Stimulated activated CD8-positive, alpha-beta memory T cell treated with anti-CD3 and anti-CD28 coated beads, Interleukin-15, amount 100 ng/mL, for 48 hours (primary cell): ENCODE data around the gene SPATA17.

Experiments
- DNase-seq, 2 donors: peaks; one replicate each; pipeline ENCODE4 v3.0.0-alpha.2; 2020; ENCODE audit warnings: low read depth in 2 of 2

SPATA17 gene

GRCh38 chr1:217847643-217848042 lies 216.5 kb downstream of the SPATA17 start:
- DNase-seq: no peak

GRCh38 chr1:217856342-217857034 lies 225.3 kb downstream of the SPATA17 start:
- no peak for DNase-seq

GRCh38 chr1:217857061-217857460 lies 225.9 kb downstream of the SPATA17 start:
- no peak for DNase-seq

- no peak for DNase-seq
Observed at GRCh38 chr1:217861658-217862057, 230.5 kb downstream of the SPATA17 start.

GRCh38 chr1:217867446-217867995 lies 236.4 kb downstream of the SPATA17 start:
- no peak for DNase-seq

- no peak for DNase-seq
Observed at GRCh38 chr1:217871955-217872354, 240.8 kb downstream of the SPATA17 start.

- DNase-seq: no peak
Observed at GRCh38 chr1:217875229-217875628, 244.1 kb downstream of the SPATA17 start.

- DNase-seq: no peak
Observed at GRCh38 chr1:217876401-217876800, 245.3 kb downstream of the SPATA17 start.

- DNase-seq: no peak
Observed at GRCh38 chr1:217876896-217877295, 245.8 kb downstream of the SPATA17 start.

DNA sequence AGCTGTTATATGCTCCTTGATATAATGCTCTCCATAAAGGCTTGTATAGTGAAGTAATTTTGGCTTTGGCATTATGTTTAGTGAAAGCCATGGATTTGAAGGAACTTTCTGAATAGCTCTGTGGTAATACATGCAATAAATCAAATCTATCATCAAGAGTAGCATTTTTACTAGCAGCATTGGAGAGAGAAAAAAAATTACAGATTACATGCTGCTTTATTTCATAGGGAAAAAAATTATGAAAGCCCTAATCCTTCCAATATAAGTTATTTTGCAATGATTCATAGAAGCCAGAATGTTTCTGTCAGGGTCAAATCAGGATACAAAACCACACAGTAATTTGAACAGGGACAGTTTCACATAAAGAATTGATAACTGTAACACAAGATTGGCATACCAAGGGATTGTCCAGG lies 250.0 kb downstream of the SPATA17 start:
- DNase-seq: no peak

DNA sequence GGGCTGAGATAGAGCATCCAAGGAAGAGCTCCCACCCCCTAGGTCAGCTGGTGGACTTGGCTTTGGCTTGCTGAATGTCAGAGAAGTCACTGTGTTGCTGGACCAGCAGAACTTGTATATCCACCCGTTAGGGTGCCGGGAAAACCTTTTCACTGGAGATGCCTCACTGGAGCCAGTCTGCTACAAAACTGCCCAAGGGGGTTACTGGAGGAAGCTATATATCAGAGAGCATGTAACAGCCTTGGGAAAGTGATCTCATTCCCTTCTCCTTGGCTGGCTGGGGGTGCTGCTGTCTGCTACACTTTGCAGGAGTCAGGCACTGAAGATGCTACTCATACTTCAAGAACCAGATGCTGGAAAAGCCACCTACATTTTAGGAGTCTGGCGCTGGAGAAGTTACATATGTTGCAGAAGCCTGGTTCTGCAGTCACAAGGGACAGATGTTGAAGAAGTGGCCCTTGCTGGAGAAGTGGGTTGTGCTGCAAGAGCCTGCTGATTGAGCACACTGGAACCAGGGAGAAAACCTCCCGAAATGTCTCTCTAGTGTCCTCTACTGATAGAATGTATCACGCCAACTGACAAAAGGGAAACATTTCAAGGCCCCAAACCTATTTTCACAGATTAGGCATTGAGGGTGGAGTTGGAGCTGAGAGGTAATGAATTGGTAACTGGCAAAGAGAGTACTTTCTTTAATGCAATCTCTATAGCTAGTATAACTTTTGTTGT lies 250.6 kb downstream of the SPATA17 start:
- DNase-seq: no peak

- DNase-seq: no peak
Observed at GRCh38 chr1:217885181-217885580, 254.0 kb downstream of the SPATA17 start.

- DNase-seq: no peak
Observed at GRCh38 chr1:217888328-217888727, 257.2 kb downstream of the SPATA17 start.

DNA sequence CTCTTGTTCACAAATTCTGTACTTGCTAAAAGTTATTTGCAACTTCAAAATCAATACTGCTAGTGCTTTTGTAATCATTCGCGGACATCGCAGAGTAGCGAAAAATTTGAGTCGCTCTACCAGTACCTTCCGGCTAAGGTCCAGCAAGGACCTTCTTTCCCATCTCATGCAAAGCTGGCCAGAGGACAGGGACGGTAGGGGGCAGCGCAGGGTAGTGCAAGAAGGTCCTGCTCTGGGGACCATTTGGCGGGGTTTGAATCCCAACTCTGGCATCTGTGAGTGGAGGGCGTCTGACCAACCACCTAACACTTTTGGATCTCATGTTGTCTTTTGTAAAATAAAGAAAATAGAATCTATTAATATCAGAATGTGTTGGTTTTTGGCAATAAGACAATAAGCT lies 258.3 kb downstream of the SPATA17 start:
- no peak for DNase-seq

DNA sequence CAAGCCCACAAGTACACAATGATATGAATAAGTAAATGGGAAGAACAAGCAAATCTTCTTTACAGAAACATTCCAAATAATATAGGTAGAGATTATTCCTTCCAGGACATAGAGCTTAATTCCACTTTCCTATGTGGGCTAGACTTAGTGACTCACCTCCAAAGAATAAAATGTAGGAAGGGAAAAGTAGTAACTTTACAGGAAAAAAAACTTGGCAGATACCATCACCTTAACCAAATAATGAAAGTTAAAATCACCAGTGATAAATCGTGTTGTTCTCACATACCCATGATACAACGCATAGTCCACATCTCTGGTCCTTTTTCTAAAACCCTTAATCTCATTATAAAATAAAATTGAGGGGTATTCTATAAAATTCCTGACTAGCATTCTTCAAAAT lies 260.8 kb downstream of the SPATA17 start:
- no peak for DNase-seq

DNA sequence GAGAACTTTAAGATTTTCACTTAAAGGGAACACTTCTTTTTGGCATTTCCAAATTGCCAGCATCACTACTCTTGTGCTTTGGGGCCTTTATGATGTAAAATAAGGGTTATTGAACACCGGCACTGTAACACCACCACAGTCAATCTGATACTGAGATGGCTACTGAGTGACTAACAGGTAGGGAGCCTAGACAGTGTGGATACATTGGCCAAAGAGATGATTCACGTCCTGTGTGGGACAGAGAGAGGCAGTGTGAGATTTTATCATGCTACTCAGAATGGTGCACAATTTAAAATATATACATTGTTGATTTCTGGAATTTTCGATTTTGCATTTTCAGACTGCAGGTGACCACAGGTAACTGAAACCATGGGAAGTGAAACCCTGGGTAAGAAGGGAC lies 261.6 kb downstream of the SPATA17 start:
- no peak for DNase-seq

- no peak for DNase-seq
Observed at GRCh38 chr1:217895841-217896240, 264.7 kb downstream of the SPATA17 start.

DNA sequence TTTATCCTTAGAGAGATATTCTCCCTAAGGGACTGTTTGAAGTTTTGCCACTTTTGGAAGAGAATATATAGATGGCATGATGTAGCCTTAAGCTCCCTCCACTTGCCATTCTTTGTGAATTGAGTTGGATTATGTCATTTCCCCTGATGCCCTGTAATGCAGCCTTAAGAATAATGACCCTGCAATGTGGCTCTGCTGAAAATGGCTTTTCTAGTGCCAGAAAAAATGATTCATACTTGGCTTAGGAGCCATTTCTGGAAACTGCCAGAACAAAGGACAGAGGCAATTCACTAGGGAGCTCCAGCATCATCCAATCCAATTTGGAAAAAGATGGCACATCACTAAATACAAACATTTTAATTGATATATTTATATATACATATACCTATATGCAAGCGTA lies 265.3 kb downstream of the SPATA17 start:
- DNase-seq: no peak

DNA sequence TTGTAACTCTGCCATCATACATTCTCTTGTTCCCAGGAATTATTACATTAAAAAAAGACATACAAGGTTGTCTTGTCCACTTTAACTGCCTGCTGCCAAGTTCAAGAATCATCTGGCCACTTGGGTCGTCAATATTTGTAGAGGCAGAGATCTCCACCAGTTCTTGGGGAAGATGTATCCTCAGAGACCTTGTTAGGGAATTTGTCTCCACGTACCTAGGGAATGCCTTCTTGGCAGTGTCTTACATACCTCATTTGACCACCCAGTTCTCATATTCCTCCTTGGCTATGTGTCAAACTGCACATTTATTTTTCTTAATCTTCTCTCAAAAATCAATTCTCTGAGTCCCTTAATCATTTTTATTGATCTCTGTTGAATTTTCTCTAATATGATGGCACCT lies 266.0 kb downstream of the SPATA17 start:
- no peak for DNase-seq

DNA sequence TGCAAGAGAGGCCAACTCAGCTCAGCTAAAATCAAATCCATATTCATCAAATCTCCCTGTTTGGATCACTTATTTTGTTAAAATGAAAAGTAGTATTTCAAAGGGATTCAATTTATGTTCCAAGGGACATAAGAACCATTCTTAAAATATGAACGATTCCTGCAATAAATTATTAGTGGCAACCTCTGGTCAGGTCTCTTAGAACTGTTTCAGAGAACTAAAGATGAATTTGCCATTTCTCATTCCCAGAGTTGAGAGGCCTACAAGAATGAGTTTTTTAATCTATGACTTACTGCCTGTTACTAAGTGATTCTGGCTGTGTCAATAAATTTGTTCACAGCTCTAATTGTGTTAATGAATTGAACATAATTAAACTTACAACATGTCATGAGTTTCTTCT lies 268.5 kb downstream of the SPATA17 start:
- DNase-seq: no peak

GRCh38 chr1:217907504-217907903 lies 276.4 kb downstream of the SPATA17 start:
- no peak for DNase-seq

- no peak for DNase-seq
Observed at GRCh38 chr1:217910203-217910602, 279.1 kb downstream of the SPATA17 start.

- no peak for DNase-seq
Observed at GRCh38 chr1:217910791-217911320, 279.7 kb downstream of the SPATA17 start.
